A673 (cell line): ENCODE results near the gene TMC3. TPM values are rescaled to one million over a fixed set of nuclear protein-coding genes. Genes with fewer than 3 reads are reported as not detected.

Experiments
- BruUV-seq: library from RNA; stranded (reverse); fragments of 400-500 nt; replicated peaks from 2 replicates; lab custom pipeline; 2021; lab: Mats Ljungman, UMichigan
- CTCF ChIA-PET: fragments of 300-600 bp; sonication (Branson Sonifier 250); formaldehyde crosslinking; loops from one replicate; lab custom pipeline; 2022; ENCODE audit warnings: antibody characterized with exemption; lab: Charles Lee
- POLR2A ChIA-PET: fragments of 300-600 bp; sonication (Branson Sonifier 250); formaldehyde crosslinking; loops from one replicate; lab custom pipeline; 2022; ENCODE audit warnings: antibody characterized with exemption; ENCODE audit not compliant: low non-redundant PET; lab: Charles Lee
- DNase-seq: peaks from one replicate; pipeline ENCODE4 v3.0.0-alpha.2; 2015; ENCODE audit warnings: low spot score
- H3K27ac ChIP-seq: fragments of 200-600 bp; sonication (generic); 2 replicates; pipeline ENCODE4 v1.5.1; 2016; ENCODE audit warnings: mixed run types, low read depth, mild to moderate bottlenecking, mixed read lengths, antibody characterized with exemption, low read length; ENCODE audit not compliant: poor library complexity, severe bottlenecking
- H3K27me3 ChIP-seq: fragments of 200-600 bp; sonication (generic); replicated peaks from 2 replicates; pipeline ENCODE4 v1.6.1; 2017; ENCODE audit warnings: mixed run types, low read depth, mild to moderate bottlenecking, mixed read lengths, antibody characterized with exemption, low read length; ENCODE audit not compliant: insufficient read depth, poor library complexity
- H3K36me3 ChIP-seq: fragments of 200-600 bp; sonication (generic); 2 replicates; pipeline ENCODE4 v1.6.1; 2016; ENCODE audit warnings: mixed run types, mild to moderate bottlenecking, mixed read lengths, antibody characterized with exemption, low read length; ENCODE audit not compliant: insufficient read depth, poor library complexity, severe bottlenecking
- H3K4me1 ChIP-seq: fragments of 200-600 bp; sonication (generic); 2 replicates; pipeline ENCODE4 v1.6.1; 2017; ENCODE audit warnings: mixed run types, mild to moderate bottlenecking, mixed read lengths, antibody characterized with exemption, low read length; ENCODE audit not compliant: insufficient read depth, poor library complexity, severe bottlenecking
- H3K4me3 ChIP-seq: fragments of 200-600 bp; sonication (generic); 2 replicates; pipeline ENCODE4 v1.5.1; 2016; ENCODE audit warnings: low read depth, mixed run types, mild to moderate bottlenecking, mixed read lengths, low read length; ENCODE audit not compliant: poor library complexity, severe bottlenecking
- H3K9me3 ChIP-seq: fragments of 200-600 bp; sonication (generic); 2 replicates; pipeline ENCODE4 v1.6.1; 2016; ENCODE audit warnings: mixed run types, low read depth, mild to moderate bottlenecking, mixed read lengths, antibody characterized with exemption, low read length; ENCODE audit not compliant: poor library complexity, severe bottlenecking
- CTCF ChIP-seq: fragments of 300-800, 200-600 bp; sonication (generic); conservative IDR thresholded peaks from 2 replicates; pipeline ENCODE4 v1.5.1; 2017; ENCODE audit warnings: low read depth, mild to moderate bottlenecking, antibody characterized with exemption, low read length, moderate library complexity, mixed read lengths
- EZH2 ChIP-seq: fragments of 200-600 bp; sonication (generic); IDR thresholded peaks from 2 replicates; pipeline ENCODE4 v1.6.1; 2017; ENCODE audit warnings: borderline replicate concordance, low read depth, mild to moderate bottlenecking, mixed read lengths, antibody characterized with exemption, low read length; ENCODE audit not compliant: poor library complexity, severe bottlenecking
- intact Hi-C: fragments of 100-400 bp; cut with micrococcal nuclease; formaldehyde crosslinking; loops from one replicate; pipeline ENCODE4 v1.10.0; 2022; ENCODE audit not compliant: unreplicated experiment
- total RNA-seq: library from RNA; stranded (reverse); gene quantifications from 2 replicates; pipeline ENCODE4 v1.2.3, GENCODE V29; 2021

The TMC3 gene
- total RNA-seq, 1 experiment from 2014 or later, result not detected

GRCh38 chr15:81360491-81360890, 13.5 kb downstream of the TMC3 start:
- no peak overlapping the region for H3K27ac ChIP-seq
- intact Hi-C loops, result no loop called here
- no TSS peak for BruUV-seq
- no peak for DNase-seq
- peaks cover 19% of the 10 kb centered on the region for H3K27me3 ChIP-seq
- ChIA-PET CTCF (no interaction called here), POLR2A (no interaction called here)
- TF ChIP-seq CTCF (no peak), EZH2 (no peak)
- H3K4me1 ChIP-seq, result no peaks in the 10 kb centered on the region
- H3K4me3 ChIP-seq, result no peak overlapping the region
- no peaks in the 10 kb centered on the region for H3K9me3 ChIP-seq
- no peaks in the 10 kb centered on the region for H3K36me3 ChIP-seq

GRCh38 chr15:81358248-81358647, 15.8 kb downstream of the TMC3 start:
- TF ChIP-seq CTCF, result no peak
- no peak for TF ChIP-seq EZH2

GRCh38 chr15:81357180-81357686, 16.8 kb downstream of the TMC3 start:
- peak; percentile 9 for DNase-seq
- H3K4me3 ChIP-seq, result no peak overlapping the region

More at GRCh38 chr15:81358248-81358647, 15.8 kb downstream of the TMC3 start:
- DNase-seq, result no peak
- H3K27ac ChIP-seq, result no peak overlapping the region
- H3K4me3 ChIP-seq, result no peak overlapping the region
- H3K36me3 ChIP-seq, result no peaks in the 10 kb centered on the region
- H3K27me3 ChIP-seq, result peaks cover 19% of the 10 kb centered on the region
- no peaks in the 10 kb centered on the region for H3K9me3 ChIP-seq
- ChIA-PET CTCF (no interaction called here), POLR2A (no interaction called here)
- no TSS peak for BruUV-seq
- intact Hi-C loops, result no loop called here
- no peaks in the 10 kb centered on the region for H3K4me1 ChIP-seq

More at GRCh38 chr15:81357180-81357686, 16.8 kb downstream of the TMC3 start:
- no TSS peak for BruUV-seq
- ChIA-PET CTCF (no interaction called here), POLR2A (no interaction called here)
- Histone ChIP-seq H3K36me3 (no peaks in the 10 kb centered on the region), H3K27ac (no peak overlapping the region), H3K9me3 (no peaks in the 10 kb centered on the region), H3K4me1 (no peaks in the 10 kb centered on the region), H3K27me3 (peaks cover 19% of the 10 kb centered on the region)
- TF ChIP-seq CTCF (no peak), EZH2 (no peak)
- intact Hi-C loops, result no loop called here
